ENCODE results near the gene PDPK1. TPM values are rescaled to one million over a fixed set of nuclear protein-coding genes. Genes with fewer than 3 reads are reported as not detected.

Gene PDPK1
- total and polyA plus RNA-seq, 4 donors: 31.7 to 43.1 (median 37.6) TPM

Small RNA genes lying within 50 kb of the gene (small RNA-seq; reads per million reads assigned to genes)
- not detected for gene AC093525.1 (ENCODE audit: low replicate concordance)
- gene MIR3178 (ENCODE audit: low replicate concordance): 0.06 reads per million

Other genes starting within 250 kb of the PDPK1 start
- 10 to 100 TPM; 34.3 to 61.0 TPM for gene ABCA3, start 197.3 kb upstream of the PDPK1 start, total RNA-seq
- gene ABCA3, start 197.3 kb upstream of the PDPK1 start, polyA plus RNA-seq (ENCODE audit: insufficient read length in 2 of 2): 10 to 100 TPM; 87.9 to 88.5 TPM
- gene CCNF, start 108.6 kb upstream of the PDPK1 start, total RNA-seq: 1 to 10 TPM; 7.6 to 8.9 TPM
- gene CCNF, start 108.6 kb upstream of the PDPK1 start, polyA plus RNA-seq (ENCODE audit: insufficient read length in 2 of 2): 10 to 100 TPM; 10.4 to 11.6 TPM
- 1 to 10 TPM; 4.4 to 8.0 TPM for gene TEDC2, start 77.9 kb upstream of the PDPK1 start, total RNA-seq
- gene TEDC2, start 77.9 kb upstream of the PDPK1 start, polyA plus RNA-seq (ENCODE audit: insufficient read length in 2 of 2): 10 to 100 TPM; 12.0 to 12.1 TPM
- gene NTN3, start 66.7 kb upstream of the PDPK1 start, total RNA-seq: 1 to 10 TPM; 1.6 to 3.0 TPM
- 1 to 10 TPM; 3.0 to 3.9 TPM for gene NTN3, start 66.7 kb upstream of the PDPK1 start, polyA plus RNA-seq (ENCODE audit: insufficient read length in 2 of 2)
- 10 to 100 TPM; 22.2 to 22.8 TPM for gene TBC1D24, start 62.9 kb upstream of the PDPK1 start, total RNA-seq
- gene TBC1D24, start 62.9 kb upstream of the PDPK1 start, polyA plus RNA-seq (ENCODE audit: insufficient read length in 2 of 2): 10 to 100 TPM; 48.1 to 64.2 TPM
- gene ATP6V0C, start 24.1 kb upstream of the PDPK1 start, total RNA-seq: 10 to 100 TPM; 42.6 to 47.9 TPM
- gene ATP6V0C, start 24.1 kb upstream of the PDPK1 start, polyA plus RNA-seq (ENCODE audit: insufficient read length in 2 of 2): 100 to 1,000 TPM; 642 to 659 TPM
- gene AMDHD2, start 17.6 kb upstream of the PDPK1 start, total RNA-seq: 10 to 100 TPM; 15.4 to 38.0 TPM
- gene AMDHD2, start 17.6 kb upstream of the PDPK1 start, polyA plus RNA-seq (ENCODE audit: insufficient read length in 2 of 2): 10 to 100 TPM; 24.2 to 39.1 TPM
- gene CEMP1, start 6.6 kb upstream of the PDPK1 start, total RNA-seq: under 1 TPM; 0.20 to 0.28 TPM
- 1 to 10 TPM; 6.7 to 8.1 TPM for gene CEMP1, start 6.6 kb upstream of the PDPK1 start, polyA plus RNA-seq (ENCODE audit: insufficient read length in 2 of 2)
- gene KCTD5, start 144.5 kb downstream of the PDPK1 start, total RNA-seq: 10 to 100 TPM; 17.4 to 25.7 TPM
- gene KCTD5, start 144.5 kb downstream of the PDPK1 start, polyA plus RNA-seq (ENCODE audit: insufficient read length in 2 of 2): 10 to 100 TPM; 42.4 to 44.3 TPM
- gene PRSS27, start 182.2 kb downstream of the PDPK1 start, total RNA-seq: 1 to 10 TPM; 2.1 to 2.5 TPM
- 10 to 100 TPM in 1 of 2 donors, 1 to 10 TPM in 1; 9.7 to 11.5 TPM for gene PRSS27, start 182.2 kb downstream of the PDPK1 start, polyA plus RNA-seq (ENCODE audit: insufficient read length in 2 of 2)
- 100 to 1,000 TPM; 105 to 159 TPM for gene SRRM2, start 214.6 kb downstream of the PDPK1 start, total RNA-seq
- 100 to 1,000 TPM; 494 to 610 TPM for gene SRRM2, start 214.6 kb downstream of the PDPK1 start, polyA plus RNA-seq (ENCODE audit: insufficient read length in 2 of 2)
- gene ELOB, start 239.3 kb downstream of the PDPK1 start, total RNA-seq: 100 to 1,000 TPM; 136 to 660 TPM
- 100 to 1,000 TPM; 480 to 554 TPM for gene ELOB, start 239.3 kb downstream of the PDPK1 start, polyA plus RNA-seq (ENCODE audit: insufficient read length in 2 of 2)
- under 1 TPM in 1 of 2 donors, not detected in 1; 0.17 TPM for gene PRSS33, start 249.5 kb downstream of the PDPK1 start, total RNA-seq
- under 1 TPM; 0.21 to 0.24 TPM for gene PRSS33, start 249.5 kb downstream of the PDPK1 start, polyA plus RNA-seq (ENCODE audit: insufficient read length in 2 of 2)